Tibial nerve (tissue), 4 donors: ENCODE results near the gene CTTNBP2. TPM values are rescaled to one million over a fixed set of nuclear protein-coding genes. Genes with fewer than 3 reads are reported as not detected.

Experiments
- DNase-seq, 2 donors: peaks; one replicate each; pipeline ENCODE4 v3.0.0-alpha.2; 2019; ENCODE audit warnings: low spot score in 2 of 2
- H3K27ac ChIP-seq, 4 donors: fragments of 200-600 bp; sonication (generic) in 3 of 4; one replicate each; pipeline ENCODE4 v1.5.1; 2017 to 2019; ENCODE audit warnings: mild to moderate bottlenecking in 1 of 4
- H3K27me3 ChIP-seq, 2 donors: fragments of 200-600 bp; sonication (generic) in 1 of 2; one replicate each; pipeline versions ENCODE4 v1.5.1 to v1.6.0; 2017 to 2019
- H3K36me3 ChIP-seq, 3 donors: fragments of 200-600 bp; sonication (generic); one replicate each; pipeline ENCODE4 v1.5.1; 2018 to 2019
- H3K4me1 ChIP-seq, 4 donors: fragments of 200-600 bp; sonication (generic) in 3 of 4; one replicate each; pipeline ENCODE4 v1.5.1; 2017 to 2019
- H3K4me3 ChIP-seq, 4 donors: fragments of 200-600 bp; sonication (generic) in 3 of 4; one replicate each; pipeline ENCODE4 v1.5.1; 2017 to 2019; ENCODE audit warnings: mild to moderate bottlenecking in 1 of 4, moderate library complexity in 1 of 4
- H3K9me3 ChIP-seq, 4 donors: fragments of 200-600 bp; sonication (generic) in 3 of 4; one replicate each; pipeline ENCODE4 v1.5.1; 2017 to 2019
- EP300 ChIP-seq, 2 donors: sonication (generic); formaldehyde crosslinking; IDR thresholded peaks; one replicate each; pipeline ENCODE4 v1.6.1; 2017; ENCODE audit warnings: antibody characterized with exemption in 2 of 2, mild to moderate bottlenecking in 1 of 2
- POLR2A ChIP-seq, 2 donors: fragments of 450-650 bp; IDR thresholded peaks; one replicate each; pipeline ENCODE4 v1.6.1; 2017; ENCODE audit warnings: antibody characterized with exemption in 2 of 2, mild to moderate bottlenecking in 2 of 2, moderate library complexity in 2 of 2
- WGBS, 2 donors: methylation state at CpG; one replicate each; pipeline ENCODE4 v1.1.5; 2018; 5-methylcytosine and 5-hydroxymethylcytosine counted together
- total RNA-seq, 4 donors: library from RNA; depleted of rRNA; stranded (reverse); fragments of >200 nt; gene quantifications; one replicate each; pipeline ENCODE4 v1.1.0, GENCODE V29; 2016
- TF ChIP-seq, protein P1 (sequence below), 5 experiments: fragments of 200-600 bp in 3 of 5; fragments of 450-650 bp in 2 of 5; sonication (generic) in 3 of 5; IDR thresholded peaks; one replicate each; pipeline ENCODE4 v1.5.1; 2016 to 2019; ENCODE audit warnings: antibody characterized with exemption in 5 of 5, mild to moderate bottlenecking in 3 of 5, moderate library complexity in 2 of 5

Gene CTTNBP2
- total RNA-seq, 4 donors from 2014 or later = 12.9 to 19.3 (median 17.1) TPM

DNA sequence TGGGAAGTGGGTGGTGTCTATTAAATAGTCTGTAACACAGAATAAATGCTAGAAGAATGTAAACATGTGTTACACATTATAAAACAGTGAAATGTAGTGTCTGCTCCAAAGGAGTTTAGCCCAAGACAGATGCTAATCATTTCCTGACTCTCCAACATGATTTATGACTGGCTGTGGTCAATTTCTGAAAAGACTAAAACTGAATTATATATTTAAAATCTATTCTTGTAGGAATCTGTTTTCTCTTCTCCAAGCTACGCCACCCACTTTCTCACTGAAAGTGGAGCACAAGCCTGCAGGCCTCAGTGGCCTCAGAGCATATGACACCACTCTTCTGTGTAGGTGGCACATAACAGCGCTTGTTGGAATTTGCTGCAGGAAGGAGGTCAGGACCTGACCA is 44.4 kb downstream of the CTTNBP2 start:
- Histone ChIP-seq H3K27me3 (no peaks in the 10 kb centered on the region), H3K9me3 (no peaks in the 10 kb centered on the region), H3K27ac (no peak overlapping the region), H3K36me3 (no peaks in the 10 kb centered on the region), H3K4me3 (no peak overlapping the region), H3K4me1 (peaks cover 0 to 46% (median 7%) of the 10 kb centered on the region in 4 donors)
- no peak for DNase-seq
- WGBS, 2 donors = 41 to 46% methylated on average over 2 of the region's 2 CpGs
- TF ChIP-seq POLR2A (IDR thresholded peaks at IDR 0.05) = no peak
- TF ChIP-seq, protein P1, sequence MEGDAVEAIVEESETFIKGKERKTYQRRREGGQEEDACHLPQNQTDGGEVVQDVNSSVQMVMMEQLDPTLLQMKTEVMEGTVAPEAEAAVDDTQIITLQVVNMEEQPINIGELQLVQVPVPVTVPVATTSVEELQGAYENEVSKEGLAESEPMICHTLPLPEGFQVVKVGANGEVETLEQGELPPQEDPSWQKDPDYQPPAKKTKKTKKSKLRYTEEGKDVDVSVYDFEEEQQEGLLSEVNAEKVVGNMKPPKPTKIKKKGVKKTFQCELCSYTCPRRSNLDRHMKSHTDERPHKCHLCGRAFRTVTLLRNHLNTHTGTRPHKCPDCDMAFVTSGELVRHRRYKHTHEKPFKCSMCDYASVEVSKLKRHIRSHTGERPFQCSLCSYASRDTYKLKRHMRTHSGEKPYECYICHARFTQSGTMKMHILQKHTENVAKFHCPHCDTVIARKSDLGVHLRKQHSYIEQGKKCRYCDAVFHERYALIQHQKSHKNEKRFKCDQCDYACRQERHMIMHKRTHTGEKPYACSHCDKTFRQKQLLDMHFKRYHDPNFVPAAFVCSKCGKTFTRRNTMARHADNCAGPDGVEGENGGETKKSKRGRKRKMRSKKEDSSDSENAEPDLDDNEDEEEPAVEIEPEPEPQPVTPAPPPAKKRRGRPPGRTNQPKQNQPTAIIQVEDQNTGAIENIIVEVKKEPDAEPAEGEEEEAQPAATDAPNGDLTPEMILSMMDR (IDR thresholded peaks at IDR 0.05) = no peak
- TF ChIP-seq EP300 (IDR thresholded peaks at IDR 0.05) = no peak

GRCh38 chr7:117827862-117828261 is 45.4 kb downstream of the CTTNBP2 start:
- no peak for DNase-seq
- peaks cover 0 to 46% (median 7%) of the 10 kb centered on the region in 4 donors for H3K4me1 ChIP-seq
- no peaks in the 10 kb centered on the region for H3K36me3 ChIP-seq
- no peaks in the 10 kb centered on the region for H3K27me3 ChIP-seq
- H3K9me3 ChIP-seq = no peaks in the 10 kb centered on the region
- no peak overlapping the region for H3K4me3 ChIP-seq
- WGBS, 2 donors = 25 to 40% methylated on average over 2 of the region's 2 CpGs
- no peak overlapping the region for H3K27ac ChIP-seq
- no peak for TF ChIP-seq POLR2A (IDR thresholded peaks at IDR 0.05)
- TF ChIP-seq, protein P1 (IDR thresholded peaks at IDR 0.05) = no peak
- TF ChIP-seq EP300 (IDR thresholded peaks at IDR 0.05) = no peak

- TF ChIP-seq, protein P1 (IDR thresholded peaks at IDR 0.05) = no peak
- TF ChIP-seq POLR2A (IDR thresholded peaks at IDR 0.05) (no peak), EP300 (IDR thresholded peaks at IDR 0.05) (no peak)
- H3K27ac ChIP-seq = no peak overlapping the region
- WGBS, 2 donors = 81 to 85% methylated on average over 2 of the region's 2 CpGs
- no peaks in the 10 kb centered on the region for H3K27me3 ChIP-seq
- no peaks in the 10 kb centered on the region for H3K9me3 ChIP-seq
- peaks cover 0 to 32% (median 4%) of the 10 kb centered on the region in 4 donors for H3K4me1 ChIP-seq
- DNase-seq = no peak
- no peaks in the 10 kb centered on the region for H3K36me3 ChIP-seq
- H3K4me3 ChIP-seq = no peak overlapping the region
Measured at GRCh38 chr7:117825132-117825531, 48.1 kb downstream of the CTTNBP2 start.

DNA sequence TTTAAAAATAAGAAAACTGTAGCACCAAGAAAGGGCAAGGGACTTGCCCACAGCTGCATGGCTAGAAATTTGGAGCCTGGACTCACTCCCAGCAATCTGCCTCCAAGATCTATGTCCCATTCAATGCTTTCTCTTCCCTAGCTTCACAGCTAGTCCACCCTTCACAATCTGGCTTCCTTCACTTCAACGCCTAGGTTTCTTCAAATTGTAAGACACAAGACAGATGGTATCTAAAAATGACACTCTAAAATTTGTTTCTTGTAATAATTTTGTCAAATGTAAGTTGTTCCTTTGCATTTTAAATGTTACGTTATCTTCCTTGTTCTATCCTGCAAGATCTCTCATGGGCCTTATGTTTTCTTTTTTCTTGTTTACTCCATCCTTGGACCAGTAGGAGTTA is 48.6 kb downstream of the CTTNBP2 start:
- no peaks in the 10 kb centered on the region for H3K36me3 ChIP-seq
- H3K27me3 ChIP-seq = no peaks in the 10 kb centered on the region
- no peak for TF ChIP-seq EP300 (IDR thresholded peaks at IDR 0.05)
- TF ChIP-seq, protein P1 (IDR thresholded peaks at IDR 0.05) = no peak
- no peak for TF ChIP-seq POLR2A (IDR thresholded peaks at IDR 0.05)
- DNase-seq = no peak
- H3K27ac ChIP-seq = no peak overlapping the region
- H3K9me3 ChIP-seq = no peaks in the 10 kb centered on the region
- H3K4me1 ChIP-seq = peaks cover 0 to 26% (median 3%) of the 10 kb centered on the region in 4 donors
- 90 to 94% methylated on average over 2 of the region's 2 CpGs for WGBS, 2 donors
- no peak overlapping the region for H3K4me3 ChIP-seq

DNA sequence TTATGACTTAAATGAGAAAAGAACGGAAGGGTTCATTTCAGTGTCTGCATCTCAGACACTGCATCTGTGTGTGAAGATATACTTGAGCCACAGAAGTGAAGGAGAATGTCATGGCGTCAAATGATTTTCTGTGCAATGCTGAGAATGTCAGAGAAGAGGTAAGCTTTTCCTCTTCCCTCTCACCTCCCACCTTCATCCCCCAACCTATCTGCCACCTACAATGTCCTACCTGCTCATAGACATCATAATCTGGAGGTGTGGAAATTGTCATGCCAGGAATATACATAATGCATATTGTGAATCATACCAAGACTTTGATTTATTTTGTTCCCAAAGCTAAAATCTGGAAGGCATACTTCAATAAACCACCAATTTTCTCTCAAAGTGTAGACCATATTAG is 53.7 kb downstream of the CTTNBP2 start:
- H3K36me3 ChIP-seq = no peaks in the 10 kb centered on the region
- no peaks in the 10 kb centered on the region for H3K9me3 ChIP-seq
- DNase-seq = no peak
- no peaks in the 10 kb centered on the region for H3K4me1 ChIP-seq
- TF ChIP-seq, protein P1 (IDR thresholded peaks at IDR 0.05) = no peak
- no peak for TF ChIP-seq POLR2A (IDR thresholded peaks at IDR 0.05)
- no peak for TF ChIP-seq EP300 (IDR thresholded peaks at IDR 0.05)
- WGBS, 2 donors = 81 to 88% methylated on average over 2 of the region's 2 CpGs
- H3K4me3 ChIP-seq = no peak overlapping the region
- no peak overlapping the region for H3K27ac ChIP-seq
- H3K27me3 ChIP-seq = no peaks in the 10 kb centered on the region
